ENCODE results near the gene ILF3. TPM values are rescaled to one million over a fixed set of nuclear protein-coding genes. Genes with fewer than 3 reads are reported as not detected.

ILF3 gene
- total RNA-seq, 1 experiment from 2014 or later, result 430 TPM

DNA sequence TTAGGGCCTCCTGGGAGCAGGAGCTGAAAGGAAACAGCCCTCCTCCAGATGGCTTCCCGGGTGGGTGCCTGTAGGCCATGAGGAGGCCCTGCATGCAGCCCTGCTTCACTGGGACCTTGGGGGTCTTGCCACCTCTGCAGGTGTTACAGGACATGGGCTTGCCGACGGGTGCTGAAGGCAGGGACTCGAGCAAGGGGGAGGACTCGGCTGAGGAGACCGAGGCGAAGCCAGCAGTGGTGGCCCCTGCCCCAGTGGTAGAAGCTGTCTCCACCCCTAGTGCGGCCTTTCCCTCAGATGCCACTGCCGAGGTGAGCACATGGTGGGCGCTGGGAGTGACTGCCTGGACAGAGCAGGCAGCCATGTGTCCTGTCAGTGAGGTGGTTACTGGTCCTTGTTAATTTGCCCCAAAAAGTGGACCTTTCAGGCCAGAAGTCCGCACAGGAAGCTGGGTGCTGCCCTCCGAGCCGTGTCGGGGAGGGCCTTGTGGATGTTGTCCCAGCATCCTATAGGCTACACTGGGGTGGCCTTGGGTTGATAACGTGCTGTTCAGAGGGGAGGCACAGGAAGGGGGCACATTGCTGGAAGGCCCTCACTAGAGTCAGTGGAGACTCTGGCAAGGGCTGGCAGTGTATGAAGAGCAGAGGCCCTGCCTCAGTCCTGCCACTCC is 28.4 kb downstream of the ILF3 start:
- Histone ChIP-seq H3K79me2 (ENCODE audit: insufficient read depth, low read length) (peaks cover 93% of the 10 kb centered on the region), H3K36me3 (ENCODE audit: control insufficient read depth in 1 of 2, insufficient read depth in 2 of 2, low read length in 2 of 2) (peaks cover 80 to 82% of the 10 kb centered on the region in 2 experiments), H3K4me3 (replicated peaks in 1 of 2; ENCODE audit: low read depth in 1 of 2, low read length in 2 of 2) (no peak overlapping the region), H2AFZ (ENCODE audit: low read depth, low read length, poor library complexity, severe bottlenecking) (no peak overlapping the region), H3K9ac (ENCODE audit: low read length) (no peak overlapping the region), H4K20me1 (ENCODE audit: insufficient read depth) (peaks cover 15% of the 10 kb centered on the region; the same call in 1 of the 2 replicates), H3K9me2 (ENCODE audit: insufficient read depth) (no peaks in the 10 kb centered on the region), H3K27ac (ENCODE audit: low read depth, low read length) (no peak overlapping the region), H3K27me3 (ENCODE audit: insufficient read depth, low read length) (no peaks in the 10 kb centered on the region), H3K4me2 (ENCODE audit: low read length) (no peak overlapping the region), H3K4me1 (ENCODE audit: control insufficient read depth in 1 of 2, insufficient read depth in 2 of 2, low read length in 2 of 2) (no peaks in the 10 kb centered on the region), H3K9me3 (ENCODE audit: control insufficient read depth in 1 of 2, insufficient read depth in 1 of 2, low read depth in 1 of 2, low read length in 2 of 2) (no peaks in the 10 kb centered on the region)
- ChIA-PET POLR2A (no interaction called here), CTCF (no interaction called here), RAD21 (ENCODE audit: low non-redundant PET in 1 of 2, low total read pairs in 2 of 2, uncharacterized antibody in 2 of 2, unreplicated experiment in 2 of 2) (no interaction called here)
- DNase-seq (ENCODE audit: low read depth, low spot score) (no peak), ATAC-seq (no peak)
- BruUV-seq (replicated peaks), result no TSS peak
- TF ChIP-seq SP1 (IDR thresholded peaks at IDR 0.05; ENCODE audit: low read depth) (no peak), EGR1 (IDR thresholded peaks at IDR 0.05; ENCODE audit: low read depth) (no peak), EZH2phosphoT487 (IDR thresholded peaks at IDR 0.05; ENCODE audit: borderline replicate concordance) (no peak), POLR2AphosphoS5 (IDR thresholded peaks at IDR 0.05; ENCODE audit: low read depth, low read length) (no peak)
- TF ChIP-seq, protein P1, sequence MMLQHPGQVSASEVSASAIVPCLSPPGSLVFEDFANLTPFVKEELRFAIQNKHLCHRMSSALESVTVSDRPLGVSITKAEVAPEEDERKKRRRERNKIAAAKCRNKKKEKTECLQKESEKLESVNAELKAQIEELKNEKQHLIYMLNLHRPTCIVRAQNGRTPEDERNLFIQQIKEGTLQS (IDR thresholded peaks at IDR 0.05), result no peak
- intact Hi-C loops (cut with micrococcal nuclease), result no loop called here

DNA sequence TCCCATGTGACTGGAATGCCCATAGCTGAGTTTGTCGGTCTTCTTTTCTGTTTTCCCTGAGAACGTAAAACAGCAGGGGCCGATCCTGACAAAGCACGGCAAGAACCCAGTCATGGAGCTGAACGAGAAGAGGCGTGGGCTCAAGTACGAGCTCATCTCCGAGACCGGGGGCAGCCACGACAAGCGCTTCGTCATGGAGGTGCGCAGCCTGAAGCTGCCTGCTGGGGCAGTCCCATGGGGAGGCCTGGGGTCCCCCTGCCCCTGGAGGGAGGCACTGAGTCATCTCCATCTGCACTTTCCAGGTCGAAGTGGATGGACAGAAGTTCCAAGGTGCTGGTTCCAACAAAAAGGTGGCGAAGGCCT is 28.9 kb downstream of the ILF3 start:
- H3K79me2 ChIP-seq (ENCODE audit: insufficient read depth, low read length), result peaks cover 93% of the 10 kb centered on the region

More for the DNA sequence above, 28.9 kb downstream of the ILF3 start:
- TF ChIP-seq POLR2A (IDR thresholded peaks at IDR 0.05; ENCODE audit: borderline replicate concordance, extremely low read depth, insufficient read depth, insufficient read length) (no peak), JUND (IDR thresholded peaks at IDR 0.05) (no peak), EZH2 (IDR thresholded peaks at IDR 0.05) (no peak), EGR1 (IDR thresholded peaks at IDR 0.05; ENCODE audit: low read depth) (no peak), ZFX (IDR thresholded peaks at IDR 0.05) (no peak), EZH2phosphoT487 (IDR thresholded peaks at IDR 0.05; ENCODE audit: borderline replicate concordance) (no peak), ELF1 (IDR thresholded peaks at IDR 0.05; ENCODE audit: borderline replicate concordance, low read depth) (no peak), YY1 (IDR thresholded peaks at IDR 0.05; ENCODE audit: extremely low read depth, insufficient replicate concordance, low read depth, low read length) (no peak), FOSL1 (IDR thresholded peaks at IDR 0.05; ENCODE audit: low read depth) (no peak), RAD21 (IDR thresholded peaks at IDR 0.05; ENCODE audit: low read depth) (no peak), CBX3 (IDR thresholded peaks at IDR 0.05; ENCODE audit: low read depth) (no peak), SRF (IDR thresholded peaks at IDR 0.05; ENCODE audit: low read depth) (no peak), ZNF274 (IDR thresholded peaks at IDR 0.05; ENCODE audit: low read depth, low read length) (no peak)
- TF ChIP-seq, protein P2, sequence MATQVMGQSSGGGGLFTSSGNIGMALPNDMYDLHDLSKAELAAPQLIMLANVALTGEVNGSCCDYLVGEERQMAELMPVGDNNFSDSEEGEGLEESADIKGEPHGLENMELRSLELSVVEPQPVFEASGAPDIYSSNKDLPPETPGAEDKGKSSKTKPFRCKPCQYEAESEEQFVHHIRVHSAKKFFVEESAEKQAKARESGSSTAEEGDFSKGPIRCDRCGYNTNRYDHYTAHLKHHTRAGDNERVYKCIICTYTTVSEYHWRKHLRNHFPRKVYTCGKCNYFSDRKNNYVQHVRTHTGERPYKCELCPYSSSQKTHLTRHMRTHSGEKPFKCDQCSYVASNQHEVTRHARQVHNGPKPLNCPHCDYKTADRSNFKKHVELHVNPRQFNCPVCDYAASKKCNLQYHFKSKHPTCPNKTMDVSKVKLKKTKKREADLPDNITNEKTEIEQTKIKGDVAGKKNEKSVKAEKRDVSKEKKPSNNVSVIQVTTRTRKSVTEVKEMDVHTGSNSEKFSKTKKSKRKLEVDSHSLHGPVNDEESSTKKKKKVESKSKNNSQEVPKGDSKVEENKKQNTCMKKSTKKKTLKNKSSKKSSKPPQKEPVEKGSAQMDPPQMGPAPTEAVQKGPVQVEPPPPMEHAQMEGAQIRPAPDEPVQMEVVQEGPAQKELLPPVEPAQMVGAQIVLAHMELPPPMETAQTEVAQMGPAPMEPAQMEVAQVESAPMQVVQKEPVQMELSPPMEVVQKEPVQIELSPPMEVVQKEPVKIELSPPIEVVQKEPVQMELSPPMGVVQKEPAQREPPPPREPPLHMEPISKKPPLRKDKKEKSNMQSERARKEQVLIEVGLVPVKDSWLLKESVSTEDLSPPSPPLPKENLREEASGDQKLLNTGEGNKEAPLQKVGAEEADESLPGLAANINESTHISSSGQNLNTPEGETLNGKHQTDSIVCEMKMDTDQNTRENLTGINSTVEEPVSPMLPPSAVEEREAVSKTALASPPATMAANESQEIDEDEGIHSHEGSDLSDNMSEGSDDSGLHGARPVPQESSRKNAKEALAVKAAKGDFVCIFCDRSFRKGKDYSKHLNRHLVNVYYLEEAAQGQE (IDR thresholded peaks at IDR 0.05; ENCODE audit: low read depth), result no peak
- intact Hi-C loops (cut with micrococcal nuclease), result no loop called here
- ATAC-seq (no peak), DNase-seq (ENCODE audit: low read depth, low spot score) (no peak)
- Histone ChIP-seq H3K9me2 (ENCODE audit: insufficient read depth) (no peaks in the 10 kb centered on the region), H4K20me1 (ENCODE audit: insufficient read depth) (peaks cover 15% of the 10 kb centered on the region; the same call in 1 of the 2 replicates), H3K4me2 (ENCODE audit: low read length) (no peak overlapping the region), H3K4me3 (replicated peaks in 1 of 2; ENCODE audit: low read depth in 1 of 2, low read length in 2 of 2) (no peak overlapping the region), H3K9me3 (ENCODE audit: control insufficient read depth in 1 of 2, insufficient read depth in 1 of 2, low read depth in 1 of 2, low read length in 2 of 2) (no peaks in the 10 kb centered on the region), H3K27me3 (ENCODE audit: insufficient read depth, low read length) (no peaks in the 10 kb centered on the region), H3K9ac (ENCODE audit: low read length) (no peak overlapping the region), H3K36me3 (ENCODE audit: control insufficient read depth in 1 of 2, insufficient read depth in 2 of 2, low read length in 2 of 2) (peaks cover 77 to 82% of the 10 kb centered on the region in 2 experiments), H3K27ac (ENCODE audit: low read depth, low read length) (no peak overlapping the region), H2AFZ (ENCODE audit: low read depth, low read length, poor library complexity, severe bottlenecking) (no peak overlapping the region), H3K4me1 (ENCODE audit: control insufficient read depth in 1 of 2, insufficient read depth in 2 of 2, low read length in 2 of 2) (no peaks in the 10 kb centered on the region)
- RAD21 ChIA-PET (ENCODE audit: low non-redundant PET in 1 of 2, low total read pairs in 2 of 2, uncharacterized antibody in 2 of 2, unreplicated experiment in 2 of 2), result no interaction called here
- POLR2A ChIA-PET, result no interaction called here
- no TSS peak for BruUV-seq (replicated peaks)
- CTCF ChIA-PET, result no interaction called here
